HepG2 (cell line): ENCODE data around the gene SCMH1. TPM values are rescaled to one million over a fixed set of nuclear protein-coding genes. Genes with fewer than 3 reads are reported as not detected.

Source experiments
- ATAC-seq: fragments of 200-7000 bp; cut with Tn5 transposase; 3 replicates; pipeline ENCODE4 v1.9.1; 2020; ENCODE audit warnings: mild to moderate bottlenecking, moderate library complexity
- BruUV-seq: library from RNA; stranded (reverse); fragments of 400-500 nt; replicated peaks from 2 replicates; lab custom pipeline; 2021; lab: Mats Ljungman, UMichigan
- CTCF ChIA-PET: fragments of 300-600 bp; formaldehyde crosslinking; extraction: SDS; loops from one replicate; lab custom pipeline; 2021; ENCODE audit warnings: low total read pairs, inconsistent platforms, low intra/inter-chr PET ratio; lab: Yijun Ruan, JAX
- POLR2A ChIA-PET: fragments of 350-600 bp; sonication (Branson Sonifier 250); formaldehyde crosslinking; loops from one replicate; lab custom pipeline; 2020; ENCODE audit warnings: antibody characterized with exemption, inconsistent platforms; lab: Yijun Ruan, JAX
- DNase-seq: peaks from one replicate; pipeline ENCODE4 v3.0.0-alpha.2; 2015; ENCODE audit warnings: low spot score
- FAIRE-seq: peaks from 3 replicates; lab custom pipeline; 2011; peaks lifted over from hg19 to GRCh38; lab: Jason Lieb, UNC
- H2AFZ ChIP-seq: one replicate; pipeline ENCODE4 v1.6.1; 2011; ENCODE audit warnings: low read length, inconsistent platforms
- H3K27ac ChIP-seq: fragments of 300-600 bp; 3 replicates; pipeline ENCODE4 v1.8.0; 2011; ENCODE audit warnings: mixed run types, mild to moderate bottlenecking, mixed read lengths, low read length, inconsistent platforms; ENCODE audit not compliant: insufficient read depth; ENCODE audit errors: extremely low read length
- H3K27me3 ChIP-seq, 2 experiments: fragments of 200-600 bp in 1 of 2; 2 replicates in 1 of 2; 3 replicates in 1 of 2; pipeline versions ENCODE4 v1.6.0 to v1.8.0; 2011; ENCODE audit warnings: low read length in 2 of 2, mild to moderate bottlenecking in 2 of 2, moderate library complexity in 2 of 2, inconsistent platforms in 1 of 2; ENCODE audit not compliant: insufficient read depth in 2 of 2, control insufficient read depth in 1 of 2
- H3K36me3 ChIP-seq, 2 experiments: fragments of 200-600 bp in 1 of 2; replicated peaks in 1 of 2; 2 replicates in 1 of 2; 3 replicates in 1 of 2; pipeline versions ENCODE4 v1.5.1 to v1.8.0; 2011; ENCODE audit warnings: low read length in 2 of 2, inconsistent platforms in 1 of 2; ENCODE audit not compliant: insufficient read depth in 2 of 2, control insufficient read depth in 1 of 2
- H3K4me1 ChIP-seq: 2 replicates; pipeline ENCODE4 v1.5.1; 2012; ENCODE audit warnings: low read length, inconsistent platforms; ENCODE audit not compliant: insufficient read depth
- H3K4me2 ChIP-seq: 2 replicates; pipeline ENCODE4 v1.6.0; 2011; ENCODE audit warnings: low read depth, low read length, inconsistent platforms
- H3K4me3 ChIP-seq, 3 experiments: fragments of 200-600 bp in 1 of 3; sonication (generic), shearing (Covaris generic) in 1 of 3; replicated peaks in 1 of 3; 2 replicates each; pipeline ENCODE4 v1.5.1; 2011 to 2016; ENCODE audit warnings: low read length in 3 of 3, inconsistent platforms in 2 of 3, low read depth in 2 of 3, mild to moderate bottlenecking in 2 of 3, control low read depth in 1 of 3, mixed read lengths in 1 of 3; ENCODE audit not compliant: insufficient read depth in 1 of 3
- H3K79me2 ChIP-seq: one replicate; pipeline ENCODE4 v1.6.1; 2011; ENCODE audit warnings: low read length, inconsistent platforms; ENCODE audit not compliant: insufficient read depth
- H3K9ac ChIP-seq: 2 replicates; pipeline ENCODE4 v1.6.0; 2011; ENCODE audit warnings: mild to moderate bottlenecking, low read depth, low read length, inconsistent platforms; ENCODE audit not compliant: insufficient read depth
- H3K9me3 ChIP-seq: 2 replicates; pipeline ENCODE4 v1.5.1; 2012; ENCODE audit warnings: mild to moderate bottlenecking, low read length
- H4K20me1 ChIP-seq: 2 replicates; pipeline ENCODE4 v1.6.0; 2011; ENCODE audit warnings: inconsistent platforms, mild to moderate bottlenecking, low read length, moderate library complexity; ENCODE audit not compliant: insufficient read depth
- MTF2 ChIP-seq: sonication (generic); formaldehyde crosslinking; IDR thresholded peaks from 2 replicates; pipeline ENCODE4 v1.5.0; 2020; ENCODE audit warnings: missing genetic modification reagents, borderline replicate concordance
- ZBTB3 ChIP-seq: sonication (generic); formaldehyde crosslinking; IDR thresholded peaks from 2 replicates; pipeline ENCODE4 v1.4.0; 2020; ENCODE audit warnings: low read depth, mild to moderate bottlenecking, moderate library complexity, missing genetic modification reagents, borderline replicate concordance
- ZBTB43 ChIP-seq: sonication (generic); formaldehyde crosslinking; conservative IDR thresholded peaks from 2 replicates; pipeline ENCODE4 v1.4.0; 2020; ENCODE audit warnings: missing genetic modification reagents
- ZFY ChIP-seq: sonication (generic); formaldehyde crosslinking; IDR thresholded peaks from 2 replicates; pipeline ENCODE4 v1.4.0; 2020; ENCODE audit warnings: missing genetic modification reagents
- ZNF205 ChIP-seq: IDR thresholded peaks from 2 replicates; pipeline ENCODE4 v1.6.1; 2018; ENCODE audit warnings: missing biosample characterization, missing genetic modification reagents
- ZNF318 ChIP-seq: sonication (generic); formaldehyde crosslinking; IDR thresholded peaks from 2 replicates; pipeline ENCODE4 v1.4.0; 2020; ENCODE audit warnings: mild to moderate bottlenecking, missing genetic modification reagents
- ZNF331 ChIP-seq: sonication (generic); formaldehyde crosslinking; IDR thresholded peaks from 2 replicates; pipeline ENCODE4 v1.4.0; 2020; ENCODE audit warnings: missing genetic modification reagents
- WGBS: methylation state at CpG from one replicate; pipeline ENCODE4 v1.1.6; 2017; ENCODE audit warnings: low lambda C conversion rate; 5-methylcytosine and 5-hydroxymethylcytosine counted together
- in situ Hi-C: cut with HindIII; loops from 2 replicates; pipeline ENCODE4 v1.10.0; 2017; ENCODE audit warnings: low pct_unique_long_range_greater_than_20kb; ENCODE audit not compliant: extremely low pct_ligation_motif_present
- intact Hi-C: fragments of 100-400 bp; cut with micrococcal nuclease; formaldehyde crosslinking; loops from one replicate; pipeline ENCODE4 v1.10.0; 2022; ENCODE audit not compliant: unreplicated experiment
- polyA plus RNA-seq, 8 experiments: library from polyadenylated mRNA; depleted of rRNA in 3 of 8; stranded (reverse) in 7 of 8; unstranded in 1 of 8; fragments of >200 nt; fragmentation: Illumina TruSeq in 4 of 8; extraction: Trizol in 4 of 8; gene quantifications; 2 replicates each; pipeline versions ENCODE4 v1.2.1 to v1.2.3, GENCODE V29; 2011 to 2016; ENCODE audit warnings: low read depth in 4 of 8, missing spikeins in 1 of 8, mixed read lengths in 1 of 8; ENCODE audit not compliant: insufficient read depth in 1 of 8
- total RNA-seq, 5 experiments: library from RNA; depleted of rRNA; stranded (reverse); fragments of >200 nt; fragmentation: Illumina TruSeq; extraction: Trizol; gene quantifications; 2 replicates each; pipeline ENCODE4 v1.2.3, GENCODE V29; 2016; ENCODE audit warnings: low read depth in 1 of 5
- TF ChIP-seq, protein P1 (sequence below): sonication (generic); formaldehyde crosslinking; IDR thresholded peaks from 2 replicates; pipeline ENCODE4 v1.4.0; 2020; ENCODE audit warnings: mild to moderate bottlenecking, missing genetic modification reagents

The SCMH1 gene
- total and polyA plus RNA-seq, 2 of the 13 experiments (the other 11 are each of a cell fraction or from before 2014, with no cell fraction given), result 41.8 to 52.6 TPM

GRCh38 chr1:41045740-41046139, 196.4 kb downstream of the SCMH1 start:
- Histone ChIP-seq H3K27me3 (no peaks in the 10 kb centered on the region), H3K27ac (no peak overlapping the region), H3K79me2 (no peaks in the 10 kb centered on the region)
- CTCF ChIA-PET, result no interaction called here
- POLR2A ChIA-PET, result no interaction called here
- no peak for TF ChIP-seq ZFY (CRISPR knock-in tag)
- no peak for TF ChIP-seq ZNF318 (CRISPR knock-in tag)
- TF ChIP-seq, protein P1, sequence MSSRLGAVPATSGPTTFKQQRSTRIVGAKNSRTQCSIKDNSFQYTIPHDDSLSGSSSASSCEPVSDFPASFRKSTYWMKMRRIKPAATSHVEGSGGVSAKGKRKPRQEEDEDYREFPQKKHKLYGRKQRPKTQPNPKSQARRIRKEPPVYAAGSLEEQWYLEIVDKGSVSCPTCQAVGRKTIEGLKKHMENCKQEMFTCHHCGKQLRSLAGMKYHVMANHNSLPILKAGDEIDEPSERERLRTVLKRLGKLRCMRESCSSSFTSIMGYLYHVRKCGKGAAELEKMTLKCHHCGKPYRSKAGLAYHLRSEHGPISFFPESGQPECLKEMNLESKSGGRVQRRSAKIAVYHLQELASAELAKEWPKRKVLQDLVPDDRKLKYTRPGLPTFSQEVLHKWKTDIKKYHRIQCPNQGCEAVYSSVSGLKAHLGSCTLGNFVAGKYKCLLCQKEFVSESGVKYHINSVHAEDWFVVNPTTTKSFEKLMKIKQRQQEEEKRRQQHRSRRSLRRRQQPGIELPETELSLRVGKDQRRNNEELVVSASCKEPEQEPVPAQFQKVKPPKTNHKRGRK (CRISPR knock-in tag), result no peak
- TF ChIP-seq ZNF331 (CRISPR knock-in tag), result no peak
- TF ChIP-seq MTF2 (CRISPR knock-in tag), result no peak
- no peak for TF ChIP-seq ZNF205 (CRISPR knock-in tag)
- no peak for TF ChIP-seq ZBTB43 (CRISPR knock-in tag)
- no peak for TF ChIP-seq ZBTB3 (CRISPR knock-in tag)
- TF ChIP-seq, all 625 proteins: peak for 0
- Histone ChIP-seq H4K20me1 (no peaks in the 10 kb centered on the region), H2AFZ (no peak overlapping the region), H3K4me2 (no peak overlapping the region), H3K9ac (no peak overlapping the region), H3K9me3 (no peaks in the 10 kb centered on the region), H3K4me1 (no peaks in the 10 kb centered on the region), H3K4me3 (no peak overlapping the region), H3K36me3 (peaks cover 28 to 62% of the 10 kb centered on the region in 2 experiments)
- no peak for DNase-seq
- BruUV-seq, result no TSS peak
- in situ Hi-C loops (no loop called here), intact Hi-C loops (no loop called here)
- no peak for ATAC-seq
- 93% methylated on average over 5 of the region's 5 CpGs for WGBS
- no peak for FAIRE-seq
